ENCODE data around the gene JAKMIP3. TPM values are rescaled to one million over a fixed set of nuclear protein-coding genes. Genes with fewer than 3 reads are reported as not detected.

JAKMIP3 gene
- total and polyA plus RNA-seq, 2 donors (not counting 1 experiment from before 2014, with no cell fraction given), result 0.17 to 0.21 TPM

- no peak overlapping the region for H3K27ac ChIP-seq (ENCODE audit: low read length in 2 of 2)
- no peaks in the 10 kb centered on the region for H3K4me1 ChIP-seq (ENCODE audit: control insufficient read depth in 2 of 2, insufficient read depth in 2 of 2, low read length in 2 of 2)
- peaks cover 11% of the 10 kb centered on the region for H3K27me3 Mint-ChIP-seq
- no peak for TF ChIP-seq EZH2 (IDR thresholded peaks at IDR 0.05; ENCODE audit: borderline replicate concordance, insufficient read depth, low read depth, low read length, poor library complexity, severe bottlenecking)
- no peak for TF ChIP-seq CTCF (IDR thresholded peaks at IDR 0.05)
- H3K9ac ChIP-seq (ENCODE audit: low read length), result no peak overlapping the region
- peak overlapping the region; percentile 50 for H3K4me2 ChIP-seq (replicated peaks; ENCODE audit: low read depth, low read length, poor library complexity, severe bottlenecking)
- H3K79me2 ChIP-seq (ENCODE audit: control insufficient read depth, insufficient read depth, low read length), result no peaks in the 10 kb centered on the region
- no peaks in the 10 kb centered on the region for H3K27me3 ChIP-seq (replicated peaks in 1 of 4; ENCODE audit: control extremely low read depth in 1 of 4, control insufficient read depth in 3 of 4, insufficient read depth in 4 of 4, low read length in 3 of 4)
- ATAC-seq (ENCODE audit: low read depth) (no peak), DNase-seq (no peak)
- WGBS (ENCODE audit: insufficient coverage), result 76% methylated on average over 9 of the region's 15 CpGs
- H3K9me3 ChIP-seq (ENCODE audit: control extremely low read depth in 1 of 3, control insufficient read depth in 2 of 3, insufficient read depth in 1 of 3, low read length in 2 of 3), result peaks cover 0 to 4% (median 0%) of the 10 kb centered on the region in 3 donors
- H3K27ac Mint-ChIP-seq, result no peak overlapping the region
- no peak overlapping the region for H2AFZ ChIP-seq (ENCODE audit: insufficient read depth, low read depth, low read length, poor library complexity, severe bottlenecking)
- no peak overlapping the region for H3K4me3 ChIP-seq (ENCODE audit: control extremely low read depth in 1 of 5, extremely low read depth in 1 of 5, insufficient read depth in 1 of 5, low read depth in 2 of 5, low read length in 4 of 5)
- H3K36me3 ChIP-seq (replicated peaks in 1 of 2; ENCODE audit: control extremely low read depth in 1 of 2, control insufficient read depth in 1 of 2, extremely low read depth in 1 of 2, insufficient read depth in 2 of 2, low read length in 1 of 2), result no peaks in the 10 kb centered on the region
- no peaks in the 10 kb centered on the region for H3K9me3 Mint-ChIP-seq (ENCODE audit: insufficient read depth)
- H3K4me1 Mint-ChIP-seq, result peaks cover 5% of the 10 kb centered on the region
- peak overlapping the region; percentile 32 for H3K4me3 Mint-ChIP-seq
- ChIA-PET POLR2A (no interaction called here), CTCF (no interaction called here)
- intact Hi-C loops (cut with micrococcal nuclease), result no loop called here
- H4K20me1 ChIP-seq (ENCODE audit: control insufficient read depth, insufficient read depth, low read length, poor library complexity, severe bottlenecking), result no peaks in the 10 kb centered on the region
Measured at GRCh38 chr10:132066186-132066585, 440 bp downstream of the JAKMIP3 start.

DNA sequence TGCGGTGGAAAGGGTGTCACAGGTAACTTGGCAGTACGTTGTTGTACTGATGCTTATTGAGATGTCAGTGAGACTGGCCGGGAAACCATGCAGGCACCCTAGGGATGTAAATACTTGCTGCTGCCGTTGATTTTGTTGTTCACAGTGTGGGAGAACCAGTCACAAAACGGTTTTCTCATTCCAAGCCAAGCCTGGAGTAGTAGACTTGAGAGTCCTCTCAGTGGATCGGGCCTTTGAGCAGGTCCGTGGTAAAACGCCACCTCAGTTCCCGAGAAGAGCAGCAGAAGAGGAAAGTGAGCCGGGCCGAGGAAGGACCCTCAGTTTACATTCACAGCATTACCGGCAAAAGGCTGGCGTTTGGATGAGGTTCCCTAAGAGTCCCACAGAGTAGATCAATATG lies 1.1 kb downstream of the JAKMIP3 start:
- ATAC-seq (ENCODE audit: low read depth) (no peak), DNase-seq (no peak)
- H3K4me1 Mint-ChIP-seq, result peaks cover 5% of the 10 kb centered on the region
- Histone ChIP-seq H3K79me2 (ENCODE audit: control insufficient read depth, insufficient read depth, low read length) (no peaks in the 10 kb centered on the region), H3K27me3 (replicated peaks in 1 of 4; ENCODE audit: control extremely low read depth in 1 of 4, control insufficient read depth in 3 of 4, insufficient read depth in 4 of 4, low read length in 3 of 4) (no peaks in the 10 kb centered on the region), H2AFZ (ENCODE audit: insufficient read depth, low read depth, low read length, poor library complexity, severe bottlenecking) (no peak overlapping the region), H3K4me1 (ENCODE audit: control insufficient read depth in 2 of 2, insufficient read depth in 2 of 2, low read length in 2 of 2) (no peaks in the 10 kb centered on the region), H3K27ac (ENCODE audit: low read length in 2 of 2) (no peak overlapping the region), H3K36me3 (replicated peaks in 1 of 2; ENCODE audit: control extremely low read depth in 1 of 2, control insufficient read depth in 1 of 2, extremely low read depth in 1 of 2, insufficient read depth in 2 of 2, low read length in 1 of 2) (no peaks in the 10 kb centered on the region), H3K9me3 (ENCODE audit: control extremely low read depth in 1 of 3, control insufficient read depth in 2 of 3, insufficient read depth in 1 of 3, low read length in 2 of 3) (peaks cover 0 to 4% (median 0%) of the 10 kb centered on the region in 3 donors), H3K4me3 (ENCODE audit: control extremely low read depth in 1 of 5, extremely low read depth in 1 of 5, insufficient read depth in 1 of 5, low read depth in 2 of 5, low read length in 4 of 5) (no peak overlapping the region), H4K20me1 (ENCODE audit: control insufficient read depth, insufficient read depth, low read length, poor library complexity, severe bottlenecking) (no peaks in the 10 kb centered on the region), H3K4me2 (replicated peaks; ENCODE audit: low read depth, low read length, poor library complexity, severe bottlenecking) (no peak overlapping the region), H3K9ac (ENCODE audit: low read length) (no peak overlapping the region)
- H3K27me3 Mint-ChIP-seq, result peaks cover 11% of the 10 kb centered on the region
- H3K4me3 Mint-ChIP-seq, result no peak overlapping the region
- no peaks in the 10 kb centered on the region for H3K9me3 Mint-ChIP-seq (ENCODE audit: insufficient read depth)
- intact Hi-C loops (cut with micrococcal nuclease), result no loop called here
- no peak for TF ChIP-seq CTCF (IDR thresholded peaks at IDR 0.05)
- no peak for TF ChIP-seq EZH2 (IDR thresholded peaks at IDR 0.05; ENCODE audit: borderline replicate concordance, insufficient read depth, low read depth, low read length, poor library complexity, severe bottlenecking)
- POLR2A ChIA-PET, result no interaction called here
- CTCF ChIA-PET, result no interaction called here
- 88% methylated on average over 10 of the region's 13 CpGs for WGBS (ENCODE audit: insufficient coverage)
- no peak overlapping the region for H3K27ac Mint-ChIP-seq
